K562 (cell line): ENCODE results near the gene SEC14L1. TPM values are rescaled to one million over a fixed set of nuclear protein-coding genes. Genes with fewer than 3 reads are reported as not detected.

Source experiments
- ATAC-seq: fragments of 200-7000 bp; cut with Tn5 transposase; 3 replicates; pipeline ENCODE4 v1.9.1; 2020; ENCODE audit warnings: moderate library complexity
- BruUV-seq: library from RNA; stranded (reverse); fragments of 400-500 nt; replicated peaks from 2 replicates; lab custom pipeline; 2021; lab: Mats Ljungman, UMichigan
- CTCF ChIA-PET: fragments of 300-600 bp; formaldehyde crosslinking; extraction: SDS; loops from one replicate; lab custom pipeline; 2021; ENCODE audit warnings: low intra/inter-chr PET ratio; lab: Yijun Ruan, JAX
- POLR2A ChIA-PET: fragments of 300-600, 350-650 bp; sonication (Branson Sonifier 250); formaldehyde crosslinking; extraction: SDS; loops from one replicate; lab custom pipeline; 2021; ENCODE audit warnings: antibody characterized with exemption, inconsistent platforms; lab: Yijun Ruan, JAX
- DNase-seq, 4 experiments: peaks; one replicate each; pipeline versions ENCODE4 v3.0.0 to v3.0.0-alpha.2; 2011 to 2018; ENCODE audit warnings: low spot score in 3 of 4, mixed read lengths in 3 of 4; ENCODE audit errors: extremely low read depth in 1 of 4
- FAIRE-seq: peaks from 2 replicates; lab custom pipeline; 2011; peaks lifted over from hg19 to GRCh38; lab: Jason Lieb, UNC
- H2AFZ ChIP-seq: 2 replicates; pipeline ENCODE4 v1.6.0; 2011; ENCODE audit warnings: low read depth, low read length, control low read depth, inconsistent platforms
- H3K27ac ChIP-seq: fragments of 200-600 bp; 3 replicates; pipeline ENCODE4 v1.8.0; 2011; ENCODE audit warnings: low read depth, mild to moderate bottlenecking, control low read depth, inconsistent platforms, low read length, moderate library complexity, mixed read lengths; ENCODE audit errors: extremely low read depth
- H3K27me3 ChIP-seq, 2 experiments: fragments of 300-600 bp in 1 of 2; 2 replicates in 1 of 2; 3 replicates in 1 of 2; pipeline versions ENCODE4 v1.6.0 to v1.8.0; 2011; ENCODE audit warnings: inconsistent platforms in 2 of 2, low read length in 2 of 2, mild to moderate bottlenecking in 1 of 2, mixed read lengths in 1 of 2, moderate library complexity in 1 of 2; ENCODE audit not compliant: control insufficient read depth in 2 of 2, insufficient read depth in 2 of 2
- H3K36me3 ChIP-seq: fragments of 300-600 bp; 3 replicates; pipeline ENCODE4 v1.8.0; 2011; ENCODE audit warnings: mild to moderate bottlenecking, low read length, inconsistent platforms; ENCODE audit not compliant: control insufficient read depth, insufficient read depth
- H3K4me1 ChIP-seq, 2 experiments: fragments of 200-600 bp in 1 of 2; replicated peaks in 1 of 2; 2 replicates in 1 of 2; 3 replicates in 1 of 2; pipeline versions ENCODE4 v1.5.1 to v1.8.0; 2011; ENCODE audit warnings: inconsistent platforms in 2 of 2, low read length in 2 of 2, mild to moderate bottlenecking in 1 of 2, mixed read lengths in 1 of 2, moderate library complexity in 1 of 2; ENCODE audit not compliant: control insufficient read depth in 2 of 2, insufficient read depth in 2 of 2
- H3K4me2 ChIP-seq: 2 replicates; pipeline ENCODE4 v1.6.1; 2011; ENCODE audit warnings: low read length, control low read depth, inconsistent platforms, mixed read lengths; ENCODE audit not compliant: insufficient read depth
- H3K4me3 ChIP-seq: fragments of 200-600 bp; sonication (generic), shearing (Covaris generic); 2 replicates; pipeline ENCODE4 v1.5.1; 2016; ENCODE audit warnings: control low read depth, inconsistent platforms
- H3K79me2 ChIP-seq: fragments of 200-600 bp; 3 replicates; pipeline ENCODE4 v1.8.0; 2011; ENCODE audit warnings: low read length, inconsistent platforms; ENCODE audit not compliant: control insufficient read depth, insufficient read depth
- H3K9ac ChIP-seq, 2 experiments: 2 replicates each; pipeline versions ENCODE4 v1.6.0 to v1.6.1; 2011; ENCODE audit warnings: low read depth in 2 of 2, low read length in 2 of 2, control low read depth in 1 of 2, inconsistent platforms in 1 of 2, mild to moderate bottlenecking in 1 of 2, mixed read lengths in 1 of 2; ENCODE audit not compliant: insufficient read depth in 1 of 2
- H3K9me1 ChIP-seq: one replicate; pipeline ENCODE4 v1.6.0; 2011; ENCODE audit warnings: inconsistent platforms, mild to moderate bottlenecking, low read length, moderate library complexity; ENCODE audit not compliant: control insufficient read depth, insufficient read depth
- H3K9me3 ChIP-seq: replicated peaks from 2 replicates; pipeline ENCODE4 v1.5.1; 2011; ENCODE audit warnings: low read depth, low read length, inconsistent platforms; ENCODE audit not compliant: control insufficient read depth, insufficient read depth
- H4K20me1 ChIP-seq: replicated peaks from 2 replicates; pipeline ENCODE4 v1.6.1; 2011; ENCODE audit warnings: low read length, inconsistent platforms, mixed read lengths; ENCODE audit not compliant: control insufficient read depth, insufficient read depth
- ESRRA ChIP-seq: fragments of 450-650 bp; IDR thresholded peaks from 2 replicates; pipeline ENCODE4 v1.6.1; 2014; ENCODE audit warnings: low read depth, mild to moderate bottlenecking, moderate library complexity, borderline replicate concordance
- KDM1A ChIP-seq, 2 experiments: fragments of 450-650 bp; IDR thresholded peaks; 2 replicates each; pipeline ENCODE4 v1.6.1; 2016; ENCODE audit warnings: mild to moderate bottlenecking in 2 of 2
- NRF1 ChIP-seq, 2 experiments: fragments of 450-650 bp; IDR thresholded peaks in 1 of 2; conservative IDR thresholded peaks in 1 of 2; 2 replicates each; pipeline ENCODE4 v1.6.1; 2014; ENCODE audit warnings: mild to moderate bottlenecking in 2 of 2
- PHTF2 ChIP-seq: fragments of 250-450 bp; sonication (Bioruptor Pico); IDR thresholded peaks from 2 replicates; pipeline ENCODE4 v1.5.0; 2021; ENCODE audit warnings: mild to moderate bottlenecking
- SREBF2 ChIP-seq: sonication (generic); formaldehyde crosslinking; IDR thresholded peaks from 2 replicates; pipeline ENCODE4 v1.4.0; 2020; ENCODE audit warnings: mild to moderate bottlenecking, missing genetic modification reagents
- YY1 ChIP-seq, 3 experiments: IDR thresholded peaks; 2 replicates each; pipeline ENCODE4 v1.6.1; 2011; ENCODE audit warnings: low read length in 2 of 3, mild to moderate bottlenecking in 2 of 3, moderate library complexity in 2 of 3, borderline replicate concordance in 1 of 3, control low read depth in 1 of 3, low read depth in 1 of 3; ENCODE audit not compliant: insufficient read depth in 3 of 3, insufficient replicate concordance in 2 of 3, control insufficient read depth in 1 of 3, insufficient read length in 1 of 3; ENCODE audit errors: extremely low read depth in 1 of 3
- ZNF76 ChIP-seq: fragments of 250-450 bp; sonication (Bioruptor Pico); IDR thresholded peaks from 2 replicates; pipeline ENCODE4 v1.4.0; 2020; ENCODE audit warnings: mild to moderate bottlenecking, moderate library complexity, borderline replicate concordance
- WGBS: fragments of 100-300 bp; shearing (Covaris generic); methylation state at CpG from one replicate; pipeline ENCODE4 v1.1.6; 2016; ENCODE audit warnings: low coverage, mixed read lengths; ENCODE audit not compliant: insufficient coverage; ENCODE audit errors: missing lambda C conversion rate; 5-methylcytosine and 5-hydroxymethylcytosine counted together
- in situ Hi-C: fragments of 300-500 bp; cut with MboI; formaldehyde crosslinking; loops from 4 replicates; pipeline ENCODE4 v1.15.0; 2018; ENCODE audit warnings: inconsistent platforms, mixed read lengths
- intact Hi-C: fragments of 100-400 bp; cut with micrococcal nuclease; formaldehyde crosslinking; loops from 2 replicates; pipeline ENCODE4 v1.14.2; 2022
- polyA plus RNA-seq, 8 experiments: library from polyadenylated mRNA; depleted of rRNA in 4 of 8; stranded (reverse) in 5 of 8; unstranded in 3 of 8; fragments of >200 nt; fragmentation: Nextera tagmentation in 2 of 8; fragmentation: Illumina TruSeq in 1 of 8; extraction: Ambion mirVana in 2 of 8; extraction: Trizol in 1 of 8; gene quantifications; 2 replicates each; pipeline versions ENCODE4 v1.2.1 to v1.2.3, GENCODE V29; 2011 to 2014; ENCODE audit warnings: inconsistent platforms in 1 of 8, missing spikeins in 1 of 8
- total RNA-seq, 7 experiments: library from RNA; depleted of rRNA in 6 of 7; stranded (reverse); fragments of >200 nt in 6 of 7; fragmentation: Illumina TruSeq in 2 of 7; extraction: Trizol in 2 of 7; gene quantifications; 2 replicates each; pipeline versions ENCODE4 v1.2.1 to v1.2.3, GENCODE V29; 2011 to 2021; ENCODE audit warnings: low replicate concordance in 1 of 7

SEC14L1 gene
- total and polyA plus RNA-seq, 9 of the 15 experiments (the other 6 are each of a cell fraction or from before 2014, with no cell fraction given): 3.1 to 39.7 (median 15.2) TPM

GRCh38 chr17:77245162-77245926 is 104.6 kb downstream of the SEC14L1 start:
- no peaks in the 10 kb centered on the region for H3K36me3 ChIP-seq
- no TSS peak for BruUV-seq
- H2AFZ ChIP-seq: no peak overlapping the region
- H3K9me1 ChIP-seq: peaks cover 2% of the 10 kb centered on the region
- DNase-seq (no peak), FAIRE-seq (no peak), ATAC-seq (no peak)
- H3K27ac ChIP-seq: no peak overlapping the region
- no peak overlapping the region for H3K4me2 ChIP-seq
- peaks cover 8 to 22% of the 10 kb centered on the region in 2 experiments; a peak in 4 of 5 replicates for H3K27me3 ChIP-seq
- TF ChIP-seq NRF1 (conservative IDR thresholded peaks at IDR 0.05 in 1 of 2, IDR thresholded peaks at IDR 0.05 in 1 of 2) (no peak), KDM1A (IDR thresholded peaks at IDR 0.05) (peak in 1 of 2 experiments; percentile 62; a peak in 1 of 4 replicates), ESRRA (no peak), SREBF2 (CRISPR knock-in tag) (no peak), ZNF76 (CRISPR knock-in tag) (no peak), YY1 (IDR thresholded peaks at IDR 0.05; ENCODE audit: borderline replicate concordance in 1 of 3, control insufficient read depth in 1 of 3, extremely low read depth in 1 of 3, insufficient read depth in 3 of 3, insufficient read length in 1 of 3, insufficient replicate concordance in 2 of 3, low read depth in 1 of 3, low read length in 2 of 3) (no peak), PHTF2 (no peak)
- in situ Hi-C loops: loop anchor here (5.0 kb wide), 1 partner anchor 158 kb away; no protein-coding TSS in a partner anchor
- H4K20me1 ChIP-seq: no peaks in the 10 kb centered on the region
- H3K79me2 ChIP-seq: no peaks in the 10 kb centered on the region
- 55% methylated on average over 17 of the region's 18 CpGs for WGBS
- CTCF ChIA-PET: interaction anchor here (0.9 to 4.0 kb wide), 2 partner anchors 31 to 158 kb away, joined by 3 to 43 read pairs; no protein-coding TSS in a partner anchor
- peaks cover 2 to 33% of the 10 kb centered on the region in 2 experiments; a peak in 3 of 5 replicates for H3K4me1 ChIP-seq
- H3K9ac ChIP-seq: no peak overlapping the region
- intact Hi-C loops: no loop called here
- POLR2A ChIA-PET: no interaction called here
- no peak overlapping the region for H3K4me3 ChIP-seq
- no peaks in the 10 kb centered on the region; the same call in 1 of the 2 replicates for H3K9me3 ChIP-seq
